ENCODE results near the gene ZNF492. TPM values are rescaled to one million over a fixed set of nuclear protein-coding genes. Genes with fewer than 3 reads are reported as not detected.
"Not testable (repeated sequence)": the region's sequence is repeated elsewhere in the genome, so short reads cannot be mapped to it uniquely, and the experiment has no call there.

The ZNF492 gene
- total RNA-seq, 1 donor from 2014 or later = not detected

DNA sequence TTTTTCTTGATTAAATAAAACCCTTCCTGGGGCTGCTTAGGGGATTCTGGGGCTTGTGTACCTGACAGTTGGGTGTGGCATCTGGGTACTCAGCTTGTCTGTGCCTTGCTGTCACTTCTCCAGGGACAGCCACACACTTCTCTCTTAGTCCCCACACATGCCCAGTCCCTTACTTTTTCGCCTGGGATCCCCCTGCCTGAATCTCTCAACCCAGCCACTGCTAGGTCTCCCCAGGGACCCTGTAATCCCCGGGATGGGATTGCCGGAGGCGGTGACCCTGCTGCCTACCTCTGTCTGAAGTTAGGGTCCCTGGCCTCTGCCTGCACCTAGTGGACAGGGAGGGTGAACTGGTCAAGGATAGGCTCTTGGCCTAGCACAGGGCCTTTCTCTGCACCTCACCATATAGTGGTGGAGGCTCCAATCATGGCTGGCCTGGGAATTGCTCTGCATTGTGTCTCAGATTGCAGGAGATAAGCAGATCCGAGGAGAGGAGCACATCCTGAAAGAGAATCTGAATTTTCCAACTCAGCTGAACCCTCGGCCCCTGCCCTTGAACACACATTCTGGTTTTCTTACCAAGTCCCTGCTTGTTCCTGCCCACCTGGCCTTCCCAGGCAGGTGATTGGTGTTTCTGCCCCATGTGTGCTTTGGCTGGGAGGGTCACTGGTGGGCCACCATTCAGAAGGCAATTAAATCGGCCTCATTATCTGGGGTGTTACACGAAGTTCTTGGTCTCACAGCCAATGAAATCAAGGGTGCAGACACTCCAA, 8.7 kb upstream of the ZNF492 start:
- DNase-seq (ENCODE audit: extremely low spot score, unreplicated experiment) = no peak
- Mint-ChIP-seq H3K27me3 (no peaks in the 10 kb centered on the region), H3K9me3 (no peaks in the 10 kb centered on the region), H3K4me3 (no peak overlapping the region), H3K36me3 (no peaks in the 10 kb centered on the region), H3K4me1 (ENCODE audit: unreplicated experiment) (no peaks in the 10 kb centered on the region), H3K27ac (no peak overlapping the region)
- TF ChIP-seq, protein P1, sequence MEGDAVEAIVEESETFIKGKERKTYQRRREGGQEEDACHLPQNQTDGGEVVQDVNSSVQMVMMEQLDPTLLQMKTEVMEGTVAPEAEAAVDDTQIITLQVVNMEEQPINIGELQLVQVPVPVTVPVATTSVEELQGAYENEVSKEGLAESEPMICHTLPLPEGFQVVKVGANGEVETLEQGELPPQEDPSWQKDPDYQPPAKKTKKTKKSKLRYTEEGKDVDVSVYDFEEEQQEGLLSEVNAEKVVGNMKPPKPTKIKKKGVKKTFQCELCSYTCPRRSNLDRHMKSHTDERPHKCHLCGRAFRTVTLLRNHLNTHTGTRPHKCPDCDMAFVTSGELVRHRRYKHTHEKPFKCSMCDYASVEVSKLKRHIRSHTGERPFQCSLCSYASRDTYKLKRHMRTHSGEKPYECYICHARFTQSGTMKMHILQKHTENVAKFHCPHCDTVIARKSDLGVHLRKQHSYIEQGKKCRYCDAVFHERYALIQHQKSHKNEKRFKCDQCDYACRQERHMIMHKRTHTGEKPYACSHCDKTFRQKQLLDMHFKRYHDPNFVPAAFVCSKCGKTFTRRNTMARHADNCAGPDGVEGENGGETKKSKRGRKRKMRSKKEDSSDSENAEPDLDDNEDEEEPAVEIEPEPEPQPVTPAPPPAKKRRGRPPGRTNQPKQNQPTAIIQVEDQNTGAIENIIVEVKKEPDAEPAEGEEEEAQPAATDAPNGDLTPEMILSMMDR (conservative IDR thresholded peaks at IDR 0.05) = no peak

DNA sequence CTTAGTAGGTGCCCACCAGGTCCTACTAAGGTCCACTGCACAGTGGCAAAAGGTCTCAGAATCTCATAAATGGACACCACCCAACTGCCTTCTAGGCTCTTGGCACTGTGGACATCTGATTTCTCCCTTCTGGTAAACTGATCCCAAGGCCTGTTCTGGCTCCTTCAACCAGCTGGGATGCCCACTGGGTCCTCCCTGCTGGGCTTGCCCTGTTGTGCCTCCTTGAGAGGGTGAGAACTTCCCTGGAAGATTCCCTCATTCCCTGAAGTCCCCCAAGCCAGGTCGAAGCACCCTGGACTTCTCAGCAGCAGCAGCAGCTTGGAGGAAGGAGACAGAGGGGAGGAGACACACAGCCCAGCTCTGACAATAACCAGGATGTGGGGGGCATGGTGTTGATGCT, 6.6 kb upstream of the ZNF492 start:
- H3K9me3 Mint-ChIP-seq = no peaks in the 10 kb centered on the region

DNA sequence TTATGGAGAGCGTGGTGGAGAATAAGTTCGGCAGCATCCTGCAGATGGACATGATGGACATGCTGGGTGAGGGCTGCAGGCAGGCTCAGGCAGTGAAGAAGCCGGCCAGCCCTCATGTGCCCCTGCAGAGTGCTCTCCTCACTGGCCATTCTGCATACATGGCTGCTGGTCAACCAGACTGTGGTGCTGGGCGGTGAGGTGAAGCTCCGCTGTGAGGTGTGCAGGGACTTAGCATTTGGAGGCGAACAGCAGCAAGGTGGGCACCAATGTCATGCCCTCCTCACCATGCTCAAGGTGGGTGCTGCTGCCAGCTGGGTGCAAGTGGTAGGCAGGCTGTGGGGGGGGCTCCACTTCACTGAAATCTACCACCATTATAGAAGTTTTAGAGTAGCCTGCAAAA, 5.7 kb upstream of the ZNF492 start:
- Mint-ChIP-seq H3K36me3 (no peaks in the 10 kb centered on the region), H3K27me3 (no peaks in the 10 kb centered on the region), H3K27ac (no peak overlapping the region), H3K9me3 (no peaks in the 10 kb centered on the region), H3K4me3 (no peak overlapping the region), H3K4me1 (ENCODE audit: unreplicated experiment) (no peaks in the 10 kb centered on the region)
- TF ChIP-seq, protein P1 (conservative IDR thresholded peaks at IDR 0.05) = no peak
- no peak for DNase-seq (ENCODE audit: extremely low spot score, unreplicated experiment)

More for the DNA sequence above, 6.6 kb upstream of the ZNF492 start:
- Mint-ChIP-seq H3K36me3 (no peaks in the 10 kb centered on the region), H3K27ac (no peak overlapping the region), H3K4me3 (no peak overlapping the region), H3K4me1 (ENCODE audit: unreplicated experiment) (no peaks in the 10 kb centered on the region), H3K27me3 (no peaks in the 10 kb centered on the region)
- TF ChIP-seq, protein P1 (conservative IDR thresholded peaks at IDR 0.05) = no peak
- no peak for DNase-seq (ENCODE audit: extremely low spot score, unreplicated experiment)

DNA sequence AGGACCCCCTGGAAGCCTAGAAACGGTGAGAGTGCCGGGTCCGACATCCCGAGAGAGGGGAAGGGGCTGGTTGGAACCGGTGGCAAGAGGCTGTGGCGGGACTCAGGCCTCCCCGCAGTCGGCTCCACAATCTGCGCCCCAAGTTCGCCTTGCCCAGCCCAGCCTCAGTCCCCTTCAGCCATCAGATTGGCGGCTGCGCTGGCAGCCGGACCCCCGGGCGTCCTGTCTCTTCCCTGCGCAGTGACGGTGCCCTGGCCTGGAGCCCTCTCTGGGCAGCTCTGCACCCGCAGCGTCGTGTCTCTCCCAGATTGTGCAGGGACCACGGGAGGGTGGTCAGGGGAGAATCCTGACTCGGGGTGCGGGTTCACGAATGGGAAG, 315 bp downstream of the ZNF492 start:
- no peak for DNase-seq (ENCODE audit: extremely low spot score, unreplicated experiment)
- Mint-ChIP-seq H3K4me1 (ENCODE audit: unreplicated experiment) (no peaks in the 10 kb centered on the region), H3K4me3 (no peak overlapping the region), H3K27me3 (no peaks in the 10 kb centered on the region), H3K27ac (no peak overlapping the region), H3K9me3 (no peaks in the 10 kb centered on the region), H3K36me3 (no peaks in the 10 kb centered on the region)
- TF ChIP-seq, protein P1 (conservative IDR thresholded peaks at IDR 0.05) = no peak

DNA sequence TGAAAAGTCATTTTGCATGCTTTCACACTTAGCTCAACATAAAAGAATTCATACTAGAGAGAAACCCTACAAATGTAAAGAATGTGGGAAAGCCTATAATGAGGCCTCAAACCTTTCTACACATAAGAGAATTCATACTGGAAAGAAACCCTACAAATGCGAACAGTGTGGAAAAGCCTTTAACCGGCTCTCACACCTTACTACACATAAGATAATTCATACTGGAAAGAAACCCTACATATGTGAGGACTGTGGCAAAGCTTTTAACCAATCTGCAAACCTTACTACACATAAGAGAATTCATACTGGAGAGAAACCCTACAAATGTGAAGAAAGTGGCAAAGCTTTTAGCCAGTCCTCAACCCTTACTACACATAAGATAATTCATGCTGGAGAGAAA, 51.4 kb downstream of the ZNF492 start:
- DNase-seq (ENCODE audit: extremely low spot score, unreplicated experiment); H3K9me3 Mint-ChIP-seq; H3K27me3 Mint-ChIP-seq; H3K36me3 Mint-ChIP-seq; H3K4me1 Mint-ChIP-seq (ENCODE audit: unreplicated experiment); H3K27ac Mint-ChIP-seq; H3K4me3 Mint-ChIP-seq: not testable (repeated sequence)

DNA sequence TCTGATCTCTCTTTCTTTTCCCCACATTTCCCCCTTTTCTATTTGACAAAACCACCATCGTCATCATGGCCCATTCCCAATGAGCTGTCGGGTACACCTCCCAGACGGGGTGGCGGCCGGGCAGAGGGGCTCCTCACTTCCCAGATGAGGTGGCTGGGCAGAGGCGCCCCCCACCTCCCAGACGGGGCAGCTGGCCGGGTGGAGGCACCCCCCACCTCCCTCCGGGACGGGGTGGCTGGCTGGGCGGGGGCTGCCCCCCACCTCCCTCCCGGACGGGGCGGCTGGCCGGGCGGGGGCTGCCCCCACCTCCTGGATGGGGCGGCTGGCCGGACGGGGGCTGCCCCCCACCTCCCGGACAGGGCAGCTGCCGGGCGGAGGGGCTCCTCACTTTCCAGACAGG, 68.5 kb downstream of the ZNF492 start:
- peaks cover 11% of the 10 kb centered on the region for H3K9me3 Mint-ChIP-seq
- not testable (repeated sequence) for H3K27ac Mint-ChIP-seq

DNA sequence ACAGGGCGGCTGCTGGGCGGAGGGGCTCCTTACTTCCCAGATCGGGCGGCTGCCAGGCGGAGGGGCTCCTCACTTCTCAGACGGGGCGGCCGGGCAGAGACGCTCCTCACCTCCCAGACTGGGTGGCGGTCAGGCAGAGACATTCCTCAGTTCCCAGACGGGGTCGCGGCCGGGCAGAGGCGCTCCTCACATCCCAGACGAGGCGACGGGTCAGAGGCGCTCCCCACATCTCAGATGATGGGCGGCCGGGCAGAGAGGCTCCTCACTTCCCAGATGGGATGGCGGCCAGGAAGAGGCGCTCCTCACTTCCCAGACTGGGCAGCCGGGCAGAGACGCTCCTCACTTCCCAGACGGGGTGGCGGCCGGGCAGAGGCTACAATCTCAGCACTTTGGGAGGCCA, 69.0 kb downstream of the ZNF492 start:
- peaks cover 11% of the 10 kb centered on the region for H3K9me3 Mint-ChIP-seq

More for the DNA sequence above, 68.5 kb downstream of the ZNF492 start:
- not testable (repeated sequence) for DNase-seq (ENCODE audit: extremely low spot score, unreplicated experiment); H3K4me1 Mint-ChIP-seq (ENCODE audit: unreplicated experiment); H3K36me3 Mint-ChIP-seq; H3K27me3 Mint-ChIP-seq; H3K4me3 Mint-ChIP-seq

More for the DNA sequence above, 69.0 kb downstream of the ZNF492 start:
- H3K4me1 Mint-ChIP-seq (ENCODE audit: unreplicated experiment); H3K27ac Mint-ChIP-seq; H3K36me3 Mint-ChIP-seq; DNase-seq (ENCODE audit: extremely low spot score, unreplicated experiment); H3K4me3 Mint-ChIP-seq; H3K27me3 Mint-ChIP-seq: not testable (repeated sequence)

All from type B pancreatic cell (in vitro differentiated cells).